Heart left ventricle (tissue), 13 donors: ENCODE results near the gene ARMH3.

Experiments
- CTCF ChIP-seq, 12 donors: fragments of 200-600 bp; sonication (generic) in 4 of 12; IDR thresholded peaks; one replicate each; pipeline versions ENCODE4 v1.5.0 to v1.8.0; 2018 to 2022; ENCODE audit warnings: antibody characterized with exemption in 12 of 12, mild to moderate bottlenecking in 5 of 12
- POLR2A ChIP-seq, 2 donors: fragments of 450-650 bp; IDR thresholded peaks; one replicate each; pipeline ENCODE4 v1.6.1; 2017; ENCODE audit warnings: antibody characterized with exemption in 2 of 2, mild to moderate bottlenecking in 2 of 2, moderate library complexity in 2 of 2
- donor health status: ischemic (EF 13 %, LVEDD 7.1; RV severe dilation, severe dysfunction).
- donor health status: DM: no; HTN: yes; CAD: no.
- donor health status: DM: no; HTN: no; CAD: no.
- donor health status: ischemic (EF 25% LVEDD 6.9; RV normal size, moderate dysfunction).
- donor health status: ischemic (EF 25% LVEDD 5.7; RV mildly dilated, moderate dysfunction).
- donor health status: ischemic (EF 35%, LVEDD 5.7; RV mildly dilated, moderate dysfunction).
- donor health status: nonischemic (EF 11% LVEDD 7.7; RV severe dilation, severe dysfunction).
- donor health status: DM: yes; HTN: yes; CAD: no.
- donor health status: PGD.
- donor health status: ischemic (EF 29% LVEDD 5.4; RV normal size, mild dysfunction).
- donor health status: nonischemic (EF 23%, LVEDD 6.1; RV moderate dilation, normal function).

GRCh38 chr10:101993221-101993620 lies 62.8 kb downstream of the ARMH3 start:
- TF ChIP-seq CTCF (IDR thresholded peaks at IDR 0.05) (no peak), POLR2A (IDR thresholded peaks at IDR 0.05) (no peak)
